ENCODE results near the gene PRR36. TPM values are rescaled to one million over a fixed set of nuclear protein-coding genes. Genes with fewer than 3 reads are reported as not detected.

The PRR36 gene
- total RNA-seq, 2 experiments from 2014 or later, result 0.10 TPM; not detected in 1

- Mint-ChIP-seq H3K27ac (no peak overlapping the region), H3K9me3 (no peaks in the 10 kb centered on the region), H3K27me3 (peaks cover 51% of the 10 kb centered on the region), H3K4me3 (peak overlapping the region; percentile 57), H3K36me3 (peaks cover 11% of the 10 kb centered on the region), H3K4me1 (peaks cover 19% of the 10 kb centered on the region)
- peak; percentile 76 for DNase-seq
These were observed 42.1 kb upstream of the PRR36 start for GRCh38 chr19:7916103-7916954.

GRCh38 chr19:7915250-7916102 is 41.3 kb upstream of the PRR36 start:
- H3K36me3 Mint-ChIP-seq, result peaks cover 15% of the 10 kb centered on the region
- H3K27me3 Mint-ChIP-seq, result peaks cover 51% of the 10 kb centered on the region
- H3K4me3 Mint-ChIP-seq, result peak overlapping the region; percentile 57
- no peaks in the 10 kb centered on the region for H3K9me3 Mint-ChIP-seq
- H3K4me1 Mint-ChIP-seq, result peaks cover 14% of the 10 kb centered on the region
- DNase-seq, result no peak
- H3K27ac Mint-ChIP-seq, result no peak overlapping the region

- no peak for DNase-seq
- peaks cover 15% of the 10 kb centered on the region for H3K36me3 Mint-ChIP-seq
- no peaks in the 10 kb centered on the region for H3K9me3 Mint-ChIP-seq
- H3K4me1 Mint-ChIP-seq, result peaks cover 9% of the 10 kb centered on the region
- H3K4me3 Mint-ChIP-seq, result peak within 1 kb of the TSS; percentile 57
- H3K27me3 Mint-ChIP-seq, result peaks cover 45% of the 10 kb centered on the region
- H3K27ac Mint-ChIP-seq, result no peak within 1 kb of the TSS
These were observed 40.4 kb upstream of the PRR36 start, which contains the start of gene TGFBR3L for GRCh38 chr19:7914598-7915045. Gene TGFBR3L (plus strand): TSS chr19:7914830.

- Mint-ChIP-seq H3K36me3 (peaks cover 15% of the 10 kb centered on the region), H3K27me3 (peaks cover 40% of the 10 kb centered on the region), H3K9me3 (no peaks in the 10 kb centered on the region), H3K4me3 (no peak overlapping the region), H3K4me1 (peaks cover 8% of the 10 kb centered on the region), H3K27ac (no peak overlapping the region)
- no peak for DNase-seq
These were observed 39.9 kb upstream of the PRR36 start for GRCh38 chr19:7914099-7914498.

- Mint-ChIP-seq H3K36me3 (peaks cover 15% of the 10 kb centered on the region), H3K4me3 (no peak overlapping the region)
These were observed 39.5 kb upstream of the PRR36 start for GRCh38 chr19:7913652-7914051.

GRCh38 chr19:7912697-7913564 is 38.7 kb upstream of the PRR36 start:
- DNase-seq, result no peak
- Mint-ChIP-seq H3K4me3 (no peak overlapping the region), H3K36me3 (peaks cover 15% of the 10 kb centered on the region), H3K9me3 (no peaks in the 10 kb centered on the region), H3K27ac (no peak overlapping the region), H3K27me3 (peaks cover 28% of the 10 kb centered on the region), H3K4me1 (peaks cover 9% of the 10 kb centered on the region)

More at GRCh38 chr19:7913652-7914051, 39.5 kb upstream of the PRR36 start:
- Mint-ChIP-seq H3K27ac (no peak overlapping the region), H3K27me3 (peaks cover 36% of the 10 kb centered on the region), H3K4me1 (peaks cover 8% of the 10 kb centered on the region), H3K9me3 (no peaks in the 10 kb centered on the region)
- no peak for DNase-seq

- H3K9me3 Mint-ChIP-seq, result no peaks in the 10 kb centered on the region
- peaks cover 15% of the 10 kb centered on the region for H3K36me3 Mint-ChIP-seq
- no peak for DNase-seq
- no peak overlapping the region for H3K4me3 Mint-ChIP-seq
- peaks cover 12% of the 10 kb centered on the region for H3K4me1 Mint-ChIP-seq
- H3K27me3 Mint-ChIP-seq, result peaks cover 24% of the 10 kb centered on the region
- H3K27ac Mint-ChIP-seq, result no peak overlapping the region
These were observed 38.0 kb upstream of the PRR36 start for GRCh38 chr19:7912144-7912696.

- DNase-seq, result no peak
- Mint-ChIP-seq H3K36me3 (peaks cover 15% of the 10 kb centered on the region), H3K4me1 (peaks cover 11% of the 10 kb centered on the region), H3K27ac (no peak overlapping the region), H3K27me3 (peaks cover 19% of the 10 kb centered on the region), H3K4me3 (no peak overlapping the region), H3K9me3 (no peaks in the 10 kb centered on the region)
These were observed 37.4 kb upstream of the PRR36 start for GRCh38 chr19:7911508-7912143.

- H3K27me3 Mint-ChIP-seq, result peaks cover 14% of the 10 kb centered on the region
- H3K4me1 Mint-ChIP-seq, result peaks cover 16% of the 10 kb centered on the region
- H3K27ac Mint-ChIP-seq, result no peak overlapping the region
- DNase-seq, result no peak
- no peaks in the 10 kb centered on the region for H3K9me3 Mint-ChIP-seq
- H3K4me3 Mint-ChIP-seq, result no peak overlapping the region
- peaks cover 24% of the 10 kb centered on the region for H3K36me3 Mint-ChIP-seq
These were observed 36.4 kb upstream of the PRR36 start for GRCh38 chr19:7910321-7911161.

GRCh38 chr19:7909471-7910067 is 35.4 kb upstream of the PRR36 start:
- Mint-ChIP-seq H3K4me3 (no peak overlapping the region), H3K27ac (no peak overlapping the region), H3K36me3 (peaks cover 30% of the 10 kb centered on the region), H3K9me3 (no peaks in the 10 kb centered on the region), H3K27me3 (peaks cover 4% of the 10 kb centered on the region), H3K4me1 (peaks cover 22% of the 10 kb centered on the region)
- DNase-seq, result no peak

- H3K4me3 Mint-ChIP-seq, result no peak overlapping the region
- no peaks in the 10 kb centered on the region for H3K27me3 Mint-ChIP-seq
- no peak overlapping the region for H3K27ac Mint-ChIP-seq
- H3K36me3 Mint-ChIP-seq, result peaks cover 33% of the 10 kb centered on the region
- no peaks in the 10 kb centered on the region for H3K9me3 Mint-ChIP-seq
- no peak for DNase-seq
- H3K4me1 Mint-ChIP-seq, result peaks cover 24% of the 10 kb centered on the region
These were observed 34.7 kb upstream of the PRR36 start for GRCh38 chr19:7908742-7909461.

- no peak overlapping the region for H3K4me3 Mint-ChIP-seq
- peaks cover 35% of the 10 kb centered on the region for H3K36me3 Mint-ChIP-seq
- no peaks in the 10 kb centered on the region for H3K9me3 Mint-ChIP-seq
- no peak overlapping the region for H3K27ac Mint-ChIP-seq
- DNase-seq, result no peak
- H3K27me3 Mint-ChIP-seq, result peaks cover 5% of the 10 kb centered on the region
- peaks cover 25% of the 10 kb centered on the region for H3K4me1 Mint-ChIP-seq
These were observed 34.0 kb upstream of the PRR36 start for GRCh38 chr19:7908078-7908699.

Measured in activated naive CD8-positive, alpha-beta T cell treated with anti-CD3 and anti-CD28 coated beads for 36 hours (primary cell).